Activated CD4-positive, alpha-beta T cell treated with anti-CD3 and anti-CD28 coated beads, Interleukin-2, amount 50 U/mL, for 24 hours (primary cell): Measurements from ENCODE around the gene CAPZA1.

Experiments
- DNase-seq, 2 donors: peaks; one replicate each; pipeline ENCODE4 v3.0.0-alpha.2; 2020; ENCODE audit warnings: low read depth in 1 of 2, low spot score in 1 of 2

Gene CAPZA1

DNA sequence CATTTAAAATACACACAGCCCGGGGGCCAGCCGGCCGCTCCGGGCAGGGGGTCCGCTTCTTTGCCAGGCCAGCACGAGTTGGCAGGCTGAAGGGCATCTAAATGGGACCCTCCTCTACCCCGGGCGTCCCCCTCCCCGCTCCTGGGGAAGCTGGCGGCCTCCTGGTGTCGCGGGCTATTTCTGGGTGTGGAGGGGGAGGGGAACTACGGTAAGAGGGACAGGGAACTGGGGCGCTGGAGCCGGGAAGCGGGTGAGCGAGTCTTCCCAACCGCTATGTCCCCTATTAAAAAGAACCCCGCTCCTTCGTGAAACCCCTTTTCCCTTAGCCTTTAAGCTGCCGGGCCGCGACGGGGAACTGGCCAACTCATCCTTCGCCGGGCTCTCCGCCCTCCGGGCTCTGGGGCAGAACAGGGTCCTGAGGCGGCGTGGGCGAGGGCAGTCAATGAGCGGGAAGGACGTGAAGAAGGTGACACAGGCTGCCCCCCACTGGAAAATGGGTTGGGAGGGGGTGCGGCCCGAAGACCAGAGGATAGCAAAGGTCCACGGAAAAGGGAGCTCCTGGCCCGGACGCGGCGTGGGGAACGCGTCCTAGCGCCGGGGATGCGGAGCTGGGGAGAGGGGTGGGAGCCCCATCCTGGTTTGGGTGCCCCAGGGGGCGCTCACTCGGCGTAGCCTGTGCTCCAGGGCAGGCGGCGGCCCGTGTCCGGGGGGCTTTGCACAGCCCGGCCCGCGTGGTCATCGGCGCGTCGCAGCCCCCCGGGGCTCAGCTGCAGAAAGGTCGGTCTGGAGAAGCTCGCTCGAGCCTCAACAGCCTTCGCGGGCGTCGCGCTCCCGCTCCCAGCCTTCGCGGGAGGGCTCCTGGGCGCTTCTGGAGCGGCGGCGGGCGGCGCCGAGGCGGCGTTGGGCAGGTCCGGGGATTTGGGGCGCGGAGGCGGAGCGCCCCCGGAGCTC is 95.0 kb downstream of the CAPZA1 start:
- DNase-seq, result no peak

DNA sequence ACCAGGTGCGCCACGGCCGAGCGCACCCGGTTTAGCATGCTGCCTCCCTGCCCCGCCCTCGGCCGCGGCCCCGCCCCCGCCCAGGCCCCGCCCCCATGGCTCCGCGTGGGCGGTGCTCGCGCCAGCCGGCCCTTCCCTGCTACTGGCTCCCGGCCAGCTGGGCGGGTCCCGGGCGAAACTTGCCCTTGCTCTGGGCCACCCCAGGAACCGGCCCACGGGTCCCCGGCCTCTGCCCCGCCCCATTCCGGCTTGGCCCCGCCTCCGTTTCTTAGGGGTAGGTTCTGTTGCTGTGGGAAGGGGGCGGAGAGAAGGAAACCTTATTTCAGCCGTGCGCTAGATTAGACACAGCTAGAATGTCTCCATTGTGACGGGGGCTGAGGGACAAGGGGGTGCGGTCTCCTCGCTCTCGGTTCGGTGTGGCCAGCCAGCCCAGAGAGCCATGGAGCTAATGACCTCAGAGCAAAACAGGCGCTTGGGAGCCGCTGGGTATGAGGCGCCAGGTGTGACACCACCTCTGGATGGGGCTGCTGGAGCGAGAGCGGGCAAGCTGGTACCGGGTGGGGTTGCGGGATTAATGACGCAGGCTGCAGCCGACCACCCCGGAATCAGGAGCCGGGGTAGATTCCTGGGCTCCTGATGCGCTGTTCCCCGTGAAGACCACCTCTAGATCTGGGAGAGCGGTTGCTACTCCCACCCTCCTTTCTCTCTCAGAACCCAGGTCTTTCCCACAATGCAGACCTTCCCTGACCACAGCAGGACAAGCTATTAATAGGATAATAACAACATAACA is 95.8 kb downstream of the CAPZA1 start, which contains the start of gene PPM1J:
Gene PPM1J, minus strand, starts transcription at position 69 of the 790 bp plus-strand sequence. Its CDS starts 31 bp downstream, at position 38.
- peak; percentile 87 to 94 for DNase-seq

DNA sequence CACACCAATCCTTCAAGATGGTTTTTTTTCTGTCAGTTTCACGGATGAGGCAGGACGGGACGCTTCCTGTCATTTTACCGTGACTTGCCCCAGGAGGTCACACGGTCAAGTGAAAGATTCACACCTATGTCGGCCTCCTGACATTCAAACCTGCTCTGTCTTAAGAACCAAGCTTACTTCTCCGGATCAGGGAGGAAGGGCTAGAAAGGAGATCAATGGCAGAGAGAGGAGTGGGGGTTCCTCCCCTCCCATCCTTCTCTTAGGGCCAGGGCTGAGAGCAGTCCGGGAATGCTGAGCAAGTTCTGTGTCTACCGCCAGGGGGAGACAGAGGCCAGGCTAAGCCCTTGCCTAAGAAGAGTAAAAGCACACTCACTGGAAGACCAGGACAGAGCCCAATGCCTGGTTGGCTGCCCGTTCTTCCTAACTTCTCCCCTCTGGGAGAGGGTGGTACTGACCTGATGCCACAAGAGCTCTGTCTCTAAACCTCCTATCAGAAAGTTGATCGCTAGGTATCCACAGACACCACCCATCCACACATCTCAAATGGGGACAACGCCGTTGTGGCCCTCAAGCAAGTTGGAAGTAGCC is 96.6 kb downstream of the CAPZA1 start:
- peak; percentile 65 to 78 for DNase-seq

DNA sequence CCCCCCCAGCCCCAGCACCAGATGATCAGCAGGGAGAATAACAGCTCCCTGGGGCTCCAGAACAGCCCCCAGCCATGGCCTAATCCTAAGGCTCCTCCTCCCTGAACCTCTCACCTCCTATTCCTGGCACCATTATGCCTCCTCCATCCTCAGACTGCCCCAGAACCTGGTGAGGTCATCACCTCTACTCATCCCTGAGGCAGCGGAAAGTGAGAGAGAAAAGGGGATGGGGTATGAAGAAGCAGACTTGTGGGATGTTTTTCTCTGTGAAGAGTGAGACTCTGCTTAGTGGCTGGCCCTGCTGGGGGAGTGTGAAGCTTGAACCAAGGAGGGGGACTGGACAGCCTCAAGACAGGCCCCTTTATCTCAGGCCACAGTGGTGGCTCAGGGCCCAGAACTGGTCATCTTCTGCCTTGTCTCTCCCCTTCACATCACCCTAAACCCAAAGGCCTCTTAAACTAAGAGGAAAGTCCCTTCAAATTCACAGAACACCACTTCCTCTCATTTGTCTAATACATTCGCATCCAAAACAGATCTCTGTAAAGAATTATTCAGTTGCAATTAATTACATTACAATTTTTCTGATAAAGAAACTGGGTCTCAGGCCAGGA is 97.7 kb downstream of the CAPZA1 start:
- no peak for DNase-seq

DNA sequence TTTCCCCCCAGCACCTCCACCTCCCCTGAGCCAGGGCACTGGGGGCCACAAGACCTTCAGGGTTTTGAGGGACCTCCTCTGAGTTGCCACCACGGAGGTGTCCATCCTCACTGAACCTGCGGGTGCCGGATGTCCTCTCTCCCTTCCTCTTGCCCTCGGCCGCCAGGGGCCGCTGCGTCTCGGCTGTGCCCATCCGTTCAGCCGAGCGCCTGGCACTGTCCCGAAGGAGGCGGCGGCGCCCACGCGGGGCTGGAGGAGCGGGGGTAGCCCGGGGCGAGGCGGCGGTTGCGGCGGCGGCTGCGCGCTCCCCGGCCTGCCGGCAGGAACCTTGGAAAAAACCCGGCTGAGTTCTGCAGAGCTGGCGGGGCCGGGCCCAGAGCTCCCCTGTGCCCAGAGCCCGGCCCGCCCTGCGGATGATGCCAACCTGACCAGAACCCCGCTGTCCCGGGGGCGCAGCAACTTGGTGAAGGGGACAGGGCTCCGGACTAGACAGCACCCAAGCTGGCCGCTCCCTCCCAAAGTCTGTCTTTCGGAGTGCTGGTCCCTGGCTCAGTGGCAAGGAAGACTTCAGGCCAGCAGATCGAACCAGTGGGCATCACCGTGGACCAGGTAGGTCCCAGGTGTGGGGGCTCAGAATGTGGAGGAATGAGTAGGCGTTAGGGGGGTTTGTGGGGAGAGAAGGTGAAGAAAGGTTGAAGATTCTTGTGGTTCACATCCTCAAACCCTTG is 99.2 kb downstream of the CAPZA1 start:
- DNase-seq, result peak; percentile 44 to 61

DNA sequence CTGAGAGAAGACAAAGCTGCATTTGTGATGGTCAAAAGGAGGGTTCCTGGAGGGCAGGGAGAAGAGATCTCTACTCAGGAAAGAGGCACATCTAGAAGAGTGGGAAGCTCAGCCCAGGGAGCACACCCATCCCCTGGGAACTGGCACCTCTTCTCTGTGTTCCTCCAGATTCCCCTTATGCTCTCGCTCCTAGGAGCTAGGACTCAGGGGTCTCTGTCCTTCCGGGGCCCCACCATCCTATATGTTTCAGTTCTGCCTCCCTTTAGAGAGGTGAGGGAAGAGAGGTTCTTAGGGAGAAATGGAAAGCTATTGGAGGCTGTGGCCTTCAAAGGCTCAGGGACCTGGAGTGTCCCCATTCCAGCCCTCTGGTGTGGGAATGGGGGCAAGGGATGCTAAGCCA is 100.1 kb downstream of the CAPZA1 start:
- DNase-seq, result no peak

DNA sequence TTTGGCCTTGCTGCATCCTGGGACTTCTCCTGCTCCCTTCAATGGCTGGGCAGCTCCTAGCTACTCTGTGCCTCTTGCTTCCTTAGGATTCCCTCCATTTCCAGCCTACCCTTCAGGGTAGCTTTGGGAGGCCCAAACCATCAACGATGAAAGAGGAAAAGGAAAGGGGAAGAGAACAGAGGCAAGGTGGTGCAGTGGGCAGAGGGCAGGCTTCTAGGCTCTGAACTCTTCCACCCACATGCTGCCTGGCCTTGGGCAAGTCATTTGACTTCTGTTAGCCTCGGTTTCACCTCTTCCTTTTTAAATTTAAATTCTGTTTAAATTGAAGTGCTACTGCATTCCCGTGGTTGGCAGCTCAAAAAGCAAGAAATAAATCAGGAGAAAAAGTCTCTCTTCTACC is 101.2 kb downstream of the CAPZA1 start:
- DNase-seq, result no peak
